ENCODE results near the gene PIM2. TPM values are rescaled to one million over a fixed set of nuclear protein-coding genes. Genes with fewer than 3 reads are reported as not detected.

PIM2 gene
- total RNA-seq (2014; rRNA removed; shearing (Covaris generic)) (4.6 and 5.6 TPM in 2 replicates), polyA plus RNA-seq (2016; fragmentation: Nextera tagmentation; extraction: Ambion mirVana) (4.4 and 4.5 TPM in 2 replicates)

DNA sequence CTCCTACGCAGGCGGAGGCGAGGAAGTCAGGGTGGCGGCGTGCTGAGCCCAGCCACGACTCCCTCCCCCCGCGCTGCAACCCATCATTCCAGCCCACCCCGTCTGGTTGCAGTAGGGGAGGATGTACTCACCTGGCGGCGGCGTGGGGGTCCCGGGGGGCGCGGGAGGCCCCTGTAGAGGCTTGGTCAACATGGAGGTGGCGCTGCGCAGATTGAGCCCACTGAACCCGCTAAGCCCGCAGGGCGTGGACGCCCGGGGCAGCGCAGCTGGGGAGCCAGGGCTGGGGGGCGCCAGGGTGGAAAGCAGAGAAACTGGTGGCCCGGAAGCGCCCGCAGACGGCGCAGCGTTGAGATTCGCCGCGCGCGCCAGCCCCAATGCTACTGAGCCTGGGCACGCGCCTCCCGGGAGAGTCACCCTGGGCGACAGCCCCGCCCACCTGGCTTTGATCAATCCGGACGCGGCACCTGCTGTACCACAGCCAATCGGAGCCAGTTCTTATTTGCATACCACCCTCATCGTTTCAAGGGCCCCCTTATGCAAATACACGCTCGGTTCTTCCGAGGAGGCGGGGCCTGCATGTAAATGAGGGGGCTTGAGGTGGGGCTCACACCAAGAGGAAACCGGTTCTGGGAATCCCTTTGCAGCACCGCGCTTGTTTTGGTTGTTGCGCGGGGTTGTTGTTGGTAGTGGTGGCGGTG, at the start of gene PIM2:
Gene PIM2 (minus strand): TSS at position 382 of the 698 bp plus-strand sequence. CDS start 190 bp downstream, at position 192.
- no peaks in the 10 kb centered on the region for H4K20me1 ChIP-seq (ENCODE audit: insufficient read depth)
- WGBS, 2 experiments (ENCODE audit: low coverage in 1 of 2, low lambda C conversion rate in 2 of 2, missing lambda C conversion rate in 2 of 2), result 1 to 7% methylated on average over 10 to 22 of the region's 55 CpGs
- H3F3A ChIP-seq (ENCODE audit: insufficient read depth), result peaks cover 27% of the 10 kb centered on the region
- H3K36me3 ChIP-seq (ENCODE audit: low read depth), result no peaks in the 10 kb centered on the region
- H3K9ac ChIP-seq, result peak within 1 kb of the TSS; percentile 78
- H3K9me2 ChIP-seq (ENCODE audit: insufficient read depth), result no peaks in the 10 kb centered on the region
- in situ Hi-C loops (cut with MboI), result loop anchor here (25.0 kb wide), 1 partner anchor 256 kb away; no protein-coding TSS in a partner anchor
- H2AFZ ChIP-seq, result peak within 1 kb of the TSS; percentile 48; the same call in 1 of the 2 replicates
- DNase-seq, result peak; percentile 82
- H3K27me3 ChIP-seq (replicated peaks; ENCODE audit: insufficient read depth), result no peaks in the 10 kb centered on the region
- H3K79me2 ChIP-seq (ENCODE audit: insufficient read depth), result no peaks in the 10 kb centered on the region
- H3K9me3 ChIP-seq (ENCODE audit: low read depth), result no peaks in the 10 kb centered on the region
- peaks cover 12% of the 10 kb centered on the region; the same call in 1 of the 2 replicates for H3K4me1 ChIP-seq (ENCODE audit: insufficient read depth)
- H3K4me3 ChIP-seq, result peak within 1 kb of the TSS; percentile 79
- H3K27ac ChIP-seq, result peak within 1 kb of the TSS; percentile 46
- H3K4me2 ChIP-seq (ENCODE audit: unreplicated experiment), result peak within 1 kb of the TSS; percentile 76
- no peak for TF ChIP-seq EZH2phosphoT487 (IDR thresholded peaks at IDR 0.05; ENCODE audit: insufficient read depth, low read depth)
- no peak for TF ChIP-seq EZH2 (IDR thresholded peaks at IDR 0.05; ENCODE audit: insufficient read depth, poor library complexity, severe bottlenecking)

DNA sequence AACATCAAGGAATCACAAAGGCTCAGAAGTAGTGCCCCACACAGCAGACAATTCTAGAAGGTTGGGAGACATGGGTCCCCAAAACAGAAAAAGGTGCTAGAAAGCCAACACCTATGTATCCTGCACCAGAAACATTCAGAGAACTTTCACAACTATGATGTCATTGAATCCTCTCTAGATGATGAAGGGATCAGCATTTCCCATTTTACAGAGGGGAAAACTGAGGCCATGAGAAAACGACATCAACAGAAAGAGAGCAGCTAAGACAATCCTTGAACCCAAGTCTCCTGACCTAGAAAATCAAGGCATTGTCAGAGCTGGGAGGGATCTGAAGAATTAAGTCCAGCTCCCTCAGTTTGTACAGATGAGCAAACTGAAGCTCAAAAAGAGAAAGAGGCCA, 49.6 kb upstream of the PIM2 start:
- Histone ChIP-seq H2AFZ (no peak overlapping the region), H3K9me2 (ENCODE audit: insufficient read depth) (no peaks in the 10 kb centered on the region), H3K9ac (no peak overlapping the region), H3K4me2 (ENCODE audit: unreplicated experiment) (no peak overlapping the region), H3K27ac (no peak overlapping the region), H3K4me3 (no peak overlapping the region), H3K27me3 (replicated peaks; ENCODE audit: insufficient read depth) (no peaks in the 10 kb centered on the region), H3K79me2 (ENCODE audit: insufficient read depth) (no peaks in the 10 kb centered on the region), H3F3A (ENCODE audit: insufficient read depth) (no peaks in the 10 kb centered on the region), H3K4me1 (ENCODE audit: insufficient read depth) (0 out of 2 replicates have a peak, but pooled peaks cover 8% of the 10 kb centered on the region), H3K9me3 (ENCODE audit: low read depth) (no peaks in the 10 kb centered on the region), H3K36me3 (ENCODE audit: low read depth) (no peaks in the 10 kb centered on the region), H4K20me1 (ENCODE audit: insufficient read depth) (no peaks in the 10 kb centered on the region)
- no peak for TF ChIP-seq EZH2phosphoT487 (IDR thresholded peaks at IDR 0.05; ENCODE audit: insufficient read depth, low read depth)
- TF ChIP-seq EZH2 (IDR thresholded peaks at IDR 0.05; ENCODE audit: insufficient read depth, poor library complexity, severe bottlenecking), result no peak
- in situ Hi-C loops (cut with MboI), result no loop called here
- no peak for DNase-seq
- 86 to 95% methylated on average over 1 of the region's 1 CpG for WGBS, 2 experiments (ENCODE audit: low coverage in 1 of 2, low lambda C conversion rate in 2 of 2, missing lambda C conversion rate in 2 of 2)

DNA sequence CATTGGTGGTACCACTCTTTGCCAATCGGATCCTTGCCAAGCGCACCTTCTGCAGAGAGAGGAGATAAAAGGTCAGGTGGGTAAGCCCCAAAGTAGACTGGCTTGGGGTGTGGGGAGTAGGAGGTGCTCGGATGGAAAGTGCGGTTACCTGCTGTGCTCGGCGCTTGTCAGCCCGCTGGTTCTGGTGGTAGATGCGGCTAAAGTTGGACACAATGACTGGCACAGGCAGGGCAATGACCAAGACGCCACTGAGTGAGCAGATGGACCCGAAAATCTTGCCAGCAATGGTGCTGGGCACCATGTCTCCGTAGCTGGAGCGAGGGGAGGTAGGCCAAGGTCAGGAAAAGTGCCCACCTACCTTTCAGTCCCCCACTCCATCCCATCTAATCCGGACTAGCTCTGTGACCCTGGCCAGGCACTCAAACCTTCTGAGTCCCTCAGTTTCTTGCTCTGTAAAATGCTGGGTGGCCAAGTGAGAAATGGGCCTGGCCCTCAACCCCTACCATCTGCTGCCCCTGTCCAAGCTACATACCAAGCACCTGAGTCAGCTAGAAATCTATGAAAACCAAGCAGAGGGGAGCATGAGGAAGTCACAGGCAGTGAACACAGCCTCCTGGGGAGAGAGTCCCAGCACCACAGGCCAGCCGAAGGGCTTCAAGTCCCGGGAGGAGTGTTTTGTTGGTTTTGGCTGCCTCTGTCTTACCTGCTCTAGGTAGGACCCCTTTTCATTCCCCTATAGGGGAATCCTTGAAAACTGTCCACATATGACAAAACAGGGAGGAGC, 48.2 kb upstream of the PIM2 start:
- H4K20me1 ChIP-seq (ENCODE audit: insufficient read depth), result no peaks in the 10 kb centered on the region
- H3K79me2 ChIP-seq (ENCODE audit: insufficient read depth), result no peaks in the 10 kb centered on the region
- H3K4me2 ChIP-seq (ENCODE audit: unreplicated experiment), result no peak overlapping the region
- peak; percentile 50 for DNase-seq
- no peak overlapping the region for H3K9ac ChIP-seq
- no peak for TF ChIP-seq EZH2phosphoT487 (IDR thresholded peaks at IDR 0.05; ENCODE audit: insufficient read depth, low read depth)
- no peak for TF ChIP-seq EZH2 (IDR thresholded peaks at IDR 0.05; ENCODE audit: insufficient read depth, poor library complexity, severe bottlenecking)
- WGBS, 2 experiments (ENCODE audit: low coverage in 1 of 2, low lambda C conversion rate in 2 of 2, missing lambda C conversion rate in 2 of 2), result 85 to 95% methylated on average over 11 to 15 of the region's 15 CpGs
- H3F3A ChIP-seq (ENCODE audit: insufficient read depth), result no peaks in the 10 kb centered on the region
- no peaks in the 10 kb centered on the region for H3K9me3 ChIP-seq (ENCODE audit: low read depth)
- in situ Hi-C loops (cut with MboI), result no loop called here
- peak overlapping the region; percentile 20; the same call in 1 of the 2 replicates for H3K27ac ChIP-seq
- H3K36me3 ChIP-seq (ENCODE audit: low read depth), result no peaks in the 10 kb centered on the region
- H2AFZ ChIP-seq, result no peak overlapping the region; the same call in 1 of the 2 replicates
- no peaks in the 10 kb centered on the region for H3K27me3 ChIP-seq (replicated peaks; ENCODE audit: insufficient read depth)
- H3K4me3 ChIP-seq, result no peak overlapping the region
- 0 out of 2 replicates have a peak, but pooled peaks cover 8% of the 10 kb centered on the region for H3K4me1 ChIP-seq (ENCODE audit: insufficient read depth)
- H3K9me2 ChIP-seq (ENCODE audit: insufficient read depth), result no peaks in the 10 kb centered on the region

DNA sequence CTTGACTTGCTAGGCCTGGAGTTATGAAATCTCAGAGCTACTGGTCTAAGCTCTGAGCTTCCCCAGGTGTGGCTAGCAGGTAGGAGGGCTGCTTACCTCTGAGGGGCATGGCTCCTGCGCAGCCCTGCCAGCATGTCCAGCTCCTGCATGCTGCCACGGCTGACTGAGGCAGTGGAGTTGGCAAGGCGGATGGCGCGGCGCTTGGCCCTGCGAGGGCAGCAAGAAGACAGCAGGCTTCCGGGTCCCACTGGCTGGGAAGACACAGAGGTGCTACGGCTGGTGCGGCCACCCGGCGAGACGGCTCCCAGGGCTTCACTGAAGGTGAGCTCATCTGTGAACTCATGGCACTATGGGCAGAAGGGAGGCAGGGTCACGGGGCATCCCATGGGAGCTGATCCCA, 47.1 kb upstream of the PIM2 start:
- in situ Hi-C loops (cut with MboI), result no loop called here
- no peak overlapping the region for H3K27ac ChIP-seq
- no peak overlapping the region for H2AFZ ChIP-seq
- TF ChIP-seq EZH2 (IDR thresholded peaks at IDR 0.05; ENCODE audit: insufficient read depth, poor library complexity, severe bottlenecking) (no peak), EZH2phosphoT487 (IDR thresholded peaks at IDR 0.05; ENCODE audit: insufficient read depth, low read depth) (no peak)
- H3K9me2 ChIP-seq (ENCODE audit: insufficient read depth), result no peaks in the 10 kb centered on the region
- H3K79me2 ChIP-seq (ENCODE audit: insufficient read depth), result no peaks in the 10 kb centered on the region
- 0 out of 2 replicates have a peak, but pooled peaks cover 8% of the 10 kb centered on the region for H3K4me1 ChIP-seq (ENCODE audit: insufficient read depth)
- no peak overlapping the region for H3K9ac ChIP-seq
- DNase-seq, result no peak
- 89 to 97% methylated on average over 9 to 11 of the region's 14 CpGs for WGBS, 2 experiments (ENCODE audit: low coverage in 1 of 2, low lambda C conversion rate in 2 of 2, missing lambda C conversion rate in 2 of 2)
- H3K36me3 ChIP-seq (ENCODE audit: low read depth), result no peaks in the 10 kb centered on the region
- no peak overlapping the region for H3K4me3 ChIP-seq
- no peaks in the 10 kb centered on the region for H3F3A ChIP-seq (ENCODE audit: insufficient read depth)
- no peaks in the 10 kb centered on the region for H4K20me1 ChIP-seq (ENCODE audit: insufficient read depth)
- H3K27me3 ChIP-seq (replicated peaks; ENCODE audit: insufficient read depth), result no peaks in the 10 kb centered on the region
- no peak overlapping the region for H3K4me2 ChIP-seq (ENCODE audit: unreplicated experiment)
- H3K9me3 ChIP-seq (ENCODE audit: low read depth), result no peaks in the 10 kb centered on the region

Data from GM23248 (cell line).